GM12878 (cell line): ENCODE measurements around the gene APOBEC3C.

Experiments
- CREB1 ChIP-seq: IDR thresholded peaks from 2 replicates; pipeline ENCODE4 v1.6.1; 2012; ENCODE audit warnings: low read depth, mild to moderate bottlenecking, inconsistent platforms
- EZH2 ChIP-seq: IDR thresholded peaks from 2 replicates; pipeline ENCODE4 v1.6.1; 2012; ENCODE audit warnings: low read depth, mild to moderate bottlenecking, control low read depth, inconsistent platforms, low read length, borderline replicate concordance; ENCODE audit not compliant: control insufficient read depth
- MTA3 ChIP-seq: IDR thresholded peaks from 2 replicates; pipeline ENCODE4 v1.6.1; 2012; ENCODE audit warnings: low read length, inconsistent platforms, borderline replicate concordance
- PKNOX1 ChIP-seq: fragments of 450-650 bp; IDR thresholded peaks from 2 replicates; pipeline ENCODE4 v1.6.1; 2016; ENCODE audit warnings: mild to moderate bottlenecking
- REST ChIP-seq: IDR thresholded peaks from 2 replicates; pipeline ENCODE4 v1.6.1; 2012; ENCODE audit warnings: mild to moderate bottlenecking, low read depth, low read length
- SIX5 ChIP-seq: IDR thresholded peaks from 2 replicates; pipeline ENCODE4 v1.6.1; 2011; ENCODE audit warnings: mild to moderate bottlenecking, low read depth, low read length, moderate library complexity; ENCODE audit not compliant: severe bottlenecking

GRCh38 chr22:38970551-38970950 lies 43.5 kb upstream of the APOBEC3C start:
- TF ChIP-seq SIX5 (no peak), PKNOX1 (no peak), REST (no peak), EZH2 (no peak), CREB1 (no peak), MTA3 (no peak)
